Posterior vena cava (tissue), 2 donors: ENCODE measurements around the gene PPP2R3B. TPM values are rescaled to one million over a fixed set of nuclear protein-coding genes. Genes with fewer than 3 reads are reported as not detected.
"Not testable (repeated sequence)": the region's sequence is repeated elsewhere in the genome, so short reads cannot be mapped to it uniquely, and the experiment has no call there.

Source experiments
- DNase-seq: peaks from one replicate; pipeline ENCODE4 v3.0.0-alpha.2; 2020; ENCODE audit warnings: low spot score
- intact Hi-C, 2 donors: fragments of 100-400 bp; cut with DNase I; formaldehyde crosslinking; loops; one replicate each; pipeline versions ENCODE4 v1.14.1 to v1.14.2; 2022 to 2023
- total RNA-seq, 2 donors: library from RNA; stranded (reverse); fragmentation: NEBNext Ultra II Directional; extraction: Animal tissue kit (Norgen Biotek cat#: 25700); gene quantifications; one replicate each; pipeline ENCODE4 v1.2.1, GENCODE V29; 2021
- donor health status: DM: yes; HTN: yes; CAD: no.
- donor health status: DM: yes; HTN: yes; CAD: no.

The PPP2R3B gene
- total RNA-seq, 2 donors from 2014 or later, result 17.9 to 23.4 TPM

- intact Hi-C loops, result no loop called here
- peak; percentile 81 for DNase-seq
These were observed 28.8 kb downstream of the PPP2R3B start for GRCh38 chrX:357693-358471.

GRCh38 chrX:357035-357692 is 29.5 kb downstream of the PPP2R3B start:
- intact Hi-C loops, result no loop called here
- DNase-seq, result peak; percentile 38

GRCh38 chrX:356385-357034 is 30.2 kb downstream of the PPP2R3B start:
- intact Hi-C loops, result no loop called here
- DNase-seq, result peak; percentile 12

- intact Hi-C loops, result no loop called here
- peak; percentile 69 for DNase-seq
These were observed 31.2 kb downstream of the PPP2R3B start for GRCh38 chrX:355329-356050.

GRCh38 chrX:353566-354535 is 32.9 kb downstream of the PPP2R3B start:
- peak; percentile 44 for DNase-seq
- intact Hi-C loops, result no loop called here

- intact Hi-C loops, result no loop called here
- peak; percentile 71 for DNase-seq
These were observed 34.0 kb downstream of the PPP2R3B start for GRCh38 chrX:352582-353314.

- peak; percentile 72 for DNase-seq
- intact Hi-C loops, result no loop called here
These were observed 34.5 kb downstream of the PPP2R3B start for GRCh38 chrX:352181-352580.

GRCh38 chrX:351736-352135 is 35.0 kb downstream of the PPP2R3B start:
- DNase-seq, result peak; percentile 52
- intact Hi-C loops, result no loop called here

- DNase-seq, intact Hi-C loops: not testable (repeated sequence)
These were observed 35.4 kb downstream of the PPP2R3B start for GRCh38 chrX:351324-351641.

- peak; percentile 81 for DNase-seq
- intact Hi-C loops, result no loop called here
These were observed 36.0 kb downstream of the PPP2R3B start for GRCh38 chrX:350534-351323.

GRCh38 chrX:350148-350533 is 36.6 kb downstream of the PPP2R3B start:
- no peak for DNase-seq
- intact Hi-C loops, result no loop called here

GRCh38 chrX:349702-350101 is 37.0 kb downstream of the PPP2R3B start:
- intact Hi-C loops, result no loop called here
- no peak for DNase-seq

GRCh38 chrX:349196-349595 is 37.5 kb downstream of the PPP2R3B start:
- intact Hi-C loops, result no loop called here
- peak; percentile 67 for DNase-seq

GRCh38 chrX:348461-349117 is 38.1 kb downstream of the PPP2R3B start:
- DNase-seq, result peak; percentile 37
- intact Hi-C loops, result loop anchor here in 1 of 2 donors (1.0 kb wide), 1 partner anchor 32 kb away; no protein-coding TSS in a partner anchor

- intact Hi-C loops, result loop anchor here in 1 of 2 donors (1.0 kb wide), 1 partner anchor 33 kb away; no protein-coding TSS in a partner anchor
These were observed 39.2 kb downstream of the PPP2R3B start for GRCh38 chrX:347351-348117.

More at GRCh38 chrX:347351-348117, 39.2 kb downstream of the PPP2R3B start:
- DNase-seq, result peak; percentile 74
